HUES48 (cell line): ENCODE measurements around the gene MRPS7.
A peak's percentile ranks its signal among the peaks of the same experiment; 100 is the strongest.
"Not testable (repeated sequence)": the region's sequence is repeated elsewhere in the genome, so short reads cannot be mapped to it uniquely, and the experiment has no call there.

Experiments
- H3K27ac ChIP-seq: one replicate; pipeline ENCODE4 v1.7.0; 2013; ENCODE audit warnings: low read depth, low read length, inconsistent platforms
- H3K27me3 ChIP-seq: 2 replicates; pipeline ENCODE4 v1.6.1; 2013; ENCODE audit warnings: mild to moderate bottlenecking, low read length; ENCODE audit not compliant: control insufficient read depth, insufficient read depth
- H3K36me3 ChIP-seq: 2 replicates; pipeline ENCODE4 v1.6.1; 2013; ENCODE audit warnings: low read length; ENCODE audit not compliant: control insufficient read depth, insufficient read depth
- H3K4me1 ChIP-seq: 2 replicates; pipeline ENCODE4 v1.6.1; 2013; ENCODE audit warnings: mild to moderate bottlenecking, low read length; ENCODE audit not compliant: control insufficient read depth, insufficient read depth
- H3K4me3 ChIP-seq: 2 replicates; pipeline ENCODE4 v1.5.1; 2013; ENCODE audit warnings: mild to moderate bottlenecking, low read depth, low read length
- H3K9ac ChIP-seq: 2 replicates; pipeline ENCODE4 v1.6.1; 2013; ENCODE audit warnings: mild to moderate bottlenecking, low read depth, low read length, moderate library complexity
- H3K9me3 ChIP-seq: 2 replicates; pipeline ENCODE4 v1.6.1; 2013; ENCODE audit warnings: low read length; ENCODE audit not compliant: control insufficient read depth, insufficient read depth

MRPS7 gene

GRCh38 chr17:75289832-75290337, 28.2 kb downstream of the MRPS7 start:
- Histone ChIP-seq H3K4me1 (peaks cover 3% of the 10 kb centered on the region; the same call in 1 of the 2 replicates), H3K27me3 (no peaks in the 10 kb centered on the region), H3K9me3 (no peaks in the 10 kb centered on the region), H3K36me3 (peaks cover 17% of the 10 kb centered on the region), H3K4me3 (peak overlapping the region; percentile 68), H3K9ac (peak overlapping the region; percentile 42), H3K27ac (peak overlapping the region; percentile 6)

- H3K4me3 ChIP-seq, H3K27me3 ChIP-seq, H3K36me3 ChIP-seq, H3K9me3 ChIP-seq, H3K9ac ChIP-seq, H3K27ac ChIP-seq, H3K4me1 ChIP-seq: not testable (repeated sequence)
These were observed 31.2 kb downstream of the MRPS7 start for GRCh38 chr17:75292810-75293448.

- H3K4me3 ChIP-seq, result no peak overlapping the region
- H3K27me3 ChIP-seq, result no peaks in the 10 kb centered on the region
- no peaks in the 10 kb centered on the region for H3K36me3 ChIP-seq
- H3K27ac ChIP-seq, result no peak overlapping the region
- no peak overlapping the region for H3K9ac ChIP-seq
- H3K4me1 ChIP-seq, result no peaks in the 10 kb centered on the region
- no peaks in the 10 kb centered on the region for H3K9me3 ChIP-seq
These were observed 33.8 kb downstream of the MRPS7 start for GRCh38 chr17:75295201-75296158.

- no peak overlapping the region for H3K9ac ChIP-seq
- H3K4me1 ChIP-seq, result no peaks in the 10 kb centered on the region
- H3K27ac ChIP-seq, result no peak overlapping the region
These were observed 38.6 kb downstream of the MRPS7 start for GRCh38 chr17:75300280-75300679.

GRCh38 chr17:75301049-75301448, 39.4 kb downstream of the MRPS7 start:
- no peak overlapping the region for H3K4me3 ChIP-seq
- no peaks in the 10 kb centered on the region for H3K36me3 ChIP-seq
- no peak overlapping the region for H3K9ac ChIP-seq
- no peaks in the 10 kb centered on the region for H3K9me3 ChIP-seq
- no peak overlapping the region for H3K27ac ChIP-seq
- no peaks in the 10 kb centered on the region for H3K4me1 ChIP-seq
- no peaks in the 10 kb centered on the region for H3K27me3 ChIP-seq

More at GRCh38 chr17:75300280-75300679, 38.6 kb downstream of the MRPS7 start:
- no peak overlapping the region for H3K4me3 ChIP-seq
- no peaks in the 10 kb centered on the region for H3K27me3 ChIP-seq
- H3K9me3 ChIP-seq, result no peaks in the 10 kb centered on the region
- H3K36me3 ChIP-seq, result no peaks in the 10 kb centered on the region

- Histone ChIP-seq H3K9me3 (no peaks in the 10 kb centered on the region), H3K9ac (no peak overlapping the region), H3K36me3 (no peaks in the 10 kb centered on the region), H3K27ac (no peak overlapping the region), H3K4me3 (no peak overlapping the region), H3K27me3 (no peaks in the 10 kb centered on the region), H3K4me1 (no peaks in the 10 kb centered on the region)
These were observed 40.0 kb downstream of the MRPS7 start for GRCh38 chr17:75301502-75302206.

GRCh38 chr17:75307957-75308731, 46.5 kb downstream of the MRPS7 start:
- Histone ChIP-seq H3K36me3 (no peaks in the 10 kb centered on the region), H3K27me3 (no peaks in the 10 kb centered on the region), H3K9ac (no peak overlapping the region), H3K4me3 (no peak overlapping the region), H3K27ac (no peak overlapping the region), H3K9me3 (no peaks in the 10 kb centered on the region), H3K4me1 (no peaks in the 10 kb centered on the region)

GRCh38 chr17:75308732-75309629, 47.3 kb downstream of the MRPS7 start:
- Histone ChIP-seq H3K4me1 (no peaks in the 10 kb centered on the region), H3K36me3 (no peaks in the 10 kb centered on the region), H3K27ac (no peak overlapping the region)

GRCh38 chr17:75313941-75314551, 52.4 kb downstream of the MRPS7 start:
- Histone ChIP-seq H3K27me3 (no peaks in the 10 kb centered on the region), H3K4me1 (peaks cover 3% of the 10 kb centered on the region; the same call in 1 of the 2 replicates), H3K9me3 (no peaks in the 10 kb centered on the region), H3K36me3 (peaks cover 10% of the 10 kb centered on the region; the same call in 1 of the 2 replicates), H3K4me3 (no peak overlapping the region), H3K9ac (no peak overlapping the region), H3K27ac (no peak overlapping the region)

More at GRCh38 chr17:75308732-75309629, 47.3 kb downstream of the MRPS7 start:
- Histone ChIP-seq H3K9ac (no peak overlapping the region), H3K4me3 (no peak overlapping the region), H3K27me3 (no peaks in the 10 kb centered on the region), H3K9me3 (no peaks in the 10 kb centered on the region)
